CD4-positive, alpha-beta T cell (primary cell): ENCODE results near the gene CADPS. TPM values are rescaled to one million over a fixed set of nuclear protein-coding genes. Genes with fewer than 3 reads are reported as not detected.

Experiments
- ATAC-seq: fragments of 200-7000 bp; cut with Tn5 transposase; one replicate; pipeline ENCODE4 v1.10.0; 2022; ENCODE audit warnings: mild to moderate bottlenecking; ENCODE audit not compliant: poor library complexity
- CTCF ChIA-PET: fragments of 350-600 bp; sonication (Branson Sonifier 250); formaldehyde crosslinking; loops from one replicate; lab custom pipeline; 2021; ENCODE audit warnings: antibody characterized with exemption, inconsistent platforms; lab: Charles Lee
- POLR2A ChIA-PET: fragments of 350-600 bp; sonication (Branson Sonifier 250); formaldehyde crosslinking; loops from one replicate; lab custom pipeline; 2021; ENCODE audit warnings: antibody characterized with exemption, inconsistent platforms; lab: Charles Lee
- DNase-seq, 14 experiments: peaks; one replicate each; pipeline ENCODE4 v3.0.0-alpha.2; 2013 to 2020; ENCODE audit warnings: mixed read lengths in 2 of 14
- H3K27ac ChIP-seq, 2 donors: one replicate each; pipeline versions ENCODE4 v1.5.1 to v1.7.0; 2013; ENCODE audit warnings: low read length in 2 of 2, low read depth in 1 of 2, mild to moderate bottlenecking in 1 of 2
- H3K27me3 ChIP-seq, 2 experiments: 1 replicate in 1 of 2; 2 replicates in 1 of 2; pipeline versions ENCODE4 v1.6.1 to v1.7.0; 2013; ENCODE audit warnings: low read length in 2 of 2, control low read depth in 1 of 2, mild to moderate bottlenecking in 1 of 2, moderate library complexity in 1 of 2; ENCODE audit not compliant: insufficient read depth in 2 of 2, control insufficient read depth in 1 of 2
- H3K36me3 ChIP-seq: one replicate; pipeline ENCODE4 v1.6.1; 2013; ENCODE audit warnings: low read length, control low read depth; ENCODE audit not compliant: insufficient read depth
- H3K4me1 ChIP-seq: one replicate; pipeline ENCODE4 v1.6.1; 2013; ENCODE audit warnings: low read length, control low read depth; ENCODE audit not compliant: insufficient read depth
- H3K4me3 ChIP-seq: one replicate; pipeline ENCODE4 v1.5.1; 2013; ENCODE audit warnings: mild to moderate bottlenecking, low read length, moderate library complexity
- H3K9me3 ChIP-seq, 2 experiments: 1 replicate in 1 of 2; 2 replicates in 1 of 2; pipeline versions ENCODE4 v1.6.1 to v1.7.0; 2013; ENCODE audit warnings: low read length in 2 of 2, mild to moderate bottlenecking in 2 of 2, control low read depth in 1 of 2, moderate library complexity in 1 of 2; ENCODE audit not compliant: control insufficient read depth in 1 of 2, insufficient read depth in 1 of 2
- H3K27ac Mint-ChIP-seq: one replicate; pipeline ENCODE4 v1.8.0; 2020; ENCODE audit warnings: mixed read lengths
- H3K27me3 Mint-ChIP-seq: one replicate; pipeline ENCODE4 v1.8.0; 2021; ENCODE audit warnings: mixed read lengths
- H3K36me3 Mint-ChIP-seq: one replicate; pipeline ENCODE4 v1.8.0; 2021; ENCODE audit warnings: low read depth, mixed read lengths
- H3K4me1 Mint-ChIP-seq: one replicate; pipeline ENCODE4 v1.8.0; 2021; ENCODE audit warnings: low read depth, mixed read lengths
- H3K4me3 Mint-ChIP-seq: one replicate; pipeline ENCODE4 v1.8.0; 2020; ENCODE audit warnings: mild to moderate bottlenecking, mixed read lengths
- H3K9me3 Mint-ChIP-seq: one replicate; pipeline ENCODE4 v1.8.0; 2020; ENCODE audit warnings: mixed read lengths
- CTCF ChIP-seq: fragments of 200-600 bp; IDR thresholded peaks from one replicate; pipeline ENCODE4 v1.8.0; 2022; ENCODE audit warnings: antibody characterized with exemption, mild to moderate bottlenecking
- intact Hi-C, 2 experiments: fragments of 100-400 bp; cut with DNase I in 1 of 2; cut with micrococcal nuclease in 1 of 2; formaldehyde crosslinking; loops; one replicate each; pipeline versions ENCODE4 v1.15.1 to v1.9.0; 2023 to 2025; cut with DNase I, micrococcal nuclease
- total RNA-seq, 174 experiments: library from RNA in 2 of 174; stranded (reverse) in 2 of 174; gene quantifications; one replicate each; pipeline ENCODE4 v1.2.3 and lab custom pipeline; 2021 to 2026

The CADPS gene
- total RNA-seq, 2 experiments from 2014 or later: not detected

GRCh38 chr3:62700357-62700756 lies 174.9 kb downstream of the CADPS start:
- H3K4me3 Mint-ChIP-seq: no peak overlapping the region
- H3K4me3 ChIP-seq: no peak overlapping the region
- intact Hi-C loops: no loop called here
- H3K4me1 ChIP-seq: no peaks in the 10 kb centered on the region
- no peaks in the 10 kb centered on the region for H3K4me1 Mint-ChIP-seq
- no peak overlapping the region for H3K27ac Mint-ChIP-seq
- H3K36me3 Mint-ChIP-seq: no peaks in the 10 kb centered on the region
- TF ChIP-seq CTCF: no peak
- H3K27me3 ChIP-seq: no peaks in the 10 kb centered on the region
- H3K27me3 Mint-ChIP-seq: no peaks in the 10 kb centered on the region
- H3K9me3 Mint-ChIP-seq: no peaks in the 10 kb centered on the region
- CTCF ChIA-PET: no interaction called here
- H3K36me3 ChIP-seq: no peaks in the 10 kb centered on the region
- POLR2A ChIA-PET: no interaction called here
- DNase-seq (no peak), ATAC-seq (no peak)
- H3K9me3 ChIP-seq: peaks cover 0 to 10% of the 10 kb centered on the region in 2 experiments
- H3K27ac ChIP-seq: no peak overlapping the region

GRCh38 chr3:62699728-62700127 lies 175.5 kb downstream of the CADPS start:
- TF ChIP-seq CTCF: no peak
- H3K36me3 Mint-ChIP-seq: no peaks in the 10 kb centered on the region
- intact Hi-C loops: no loop called here

GRCh38 chr3:62696011-62696410 lies 179.2 kb downstream of the CADPS start:
- Mint-ChIP-seq H3K4me1 (no peaks in the 10 kb centered on the region), H3K4me3 (no peak overlapping the region), H3K27ac (no peak overlapping the region), H3K9me3 (no peaks in the 10 kb centered on the region), H3K27me3 (no peaks in the 10 kb centered on the region), H3K36me3 (no peaks in the 10 kb centered on the region)
- Histone ChIP-seq H3K4me1 (no peaks in the 10 kb centered on the region), H3K36me3 (no peaks in the 10 kb centered on the region), H3K27me3 (no peaks in the 10 kb centered on the region), H3K27ac (no peak overlapping the region), H3K4me3 (no peak overlapping the region), H3K9me3 (peaks cover 0 to 10% of the 10 kb centered on the region in 2 experiments)
- intact Hi-C loops: no loop called here
- ChIA-PET POLR2A (no interaction called here), CTCF (no interaction called here)
- ATAC-seq (no peak), DNase-seq (no peak)
- no peak for TF ChIP-seq CTCF

More at GRCh38 chr3:62699728-62700127, 175.5 kb downstream of the CADPS start:
- H3K4me3 ChIP-seq: no peak overlapping the region
- ChIA-PET CTCF (no interaction called here), POLR2A (no interaction called here)
- no peak overlapping the region for H3K4me3 Mint-ChIP-seq
- no peaks in the 10 kb centered on the region for H3K9me3 Mint-ChIP-seq
- no peaks in the 10 kb centered on the region for H3K4me1 ChIP-seq
- no peaks in the 10 kb centered on the region for H3K27me3 ChIP-seq
- ATAC-seq: no peak
- peaks cover 0 to 10% of the 10 kb centered on the region in 2 experiments for H3K9me3 ChIP-seq
- H3K4me1 Mint-ChIP-seq: no peaks in the 10 kb centered on the region
- no peaks in the 10 kb centered on the region for H3K36me3 ChIP-seq
- H3K27me3 Mint-ChIP-seq: no peaks in the 10 kb centered on the region
- no peak overlapping the region for H3K27ac Mint-ChIP-seq
- no peak for DNase-seq
- no peak overlapping the region for H3K27ac ChIP-seq
